HepG2 (cell line): ENCODE results near the gene RAD51AP1. TPM values are rescaled to one million over a fixed set of nuclear protein-coding genes. Genes with fewer than 3 reads are reported as not detected.

Source experiments
- ATAC-seq: fragments of 200-7000 bp; cut with Tn5 transposase; 3 replicates; pipeline ENCODE4 v1.9.1; 2020; ENCODE audit warnings: mild to moderate bottlenecking, moderate library complexity
- BruUV-seq: library from RNA; stranded (reverse); fragments of 400-500 nt; replicated peaks from 2 replicates; lab custom pipeline; 2021; lab: Mats Ljungman, UMichigan
- CTCF ChIA-PET: fragments of 300-600 bp; formaldehyde crosslinking; extraction: SDS; loops from one replicate; lab custom pipeline; 2021; ENCODE audit warnings: low total read pairs, inconsistent platforms, low intra/inter-chr PET ratio; lab: Yijun Ruan, JAX
- POLR2A ChIA-PET: fragments of 350-600 bp; sonication (Branson Sonifier 250); formaldehyde crosslinking; loops from one replicate; lab custom pipeline; 2020; ENCODE audit warnings: antibody characterized with exemption, inconsistent platforms; lab: Yijun Ruan, JAX
- DNase-seq: peaks from one replicate; pipeline ENCODE4 v3.0.0-alpha.2; 2015; ENCODE audit warnings: low spot score
- FAIRE-seq: peaks from 3 replicates; lab custom pipeline; 2011; peaks lifted over from hg19 to GRCh38; lab: Jason Lieb, UNC
- H2AFZ ChIP-seq: one replicate; pipeline ENCODE4 v1.6.1; 2011; ENCODE audit warnings: low read length, inconsistent platforms
- H3K27ac ChIP-seq: fragments of 300-600 bp; 3 replicates; pipeline ENCODE4 v1.8.0; 2011; ENCODE audit warnings: mixed run types, mild to moderate bottlenecking, mixed read lengths, low read length, inconsistent platforms; ENCODE audit not compliant: insufficient read depth; ENCODE audit errors: extremely low read length
- H3K27me3 ChIP-seq, 2 experiments: fragments of 200-600 bp in 1 of 2; 2 replicates in 1 of 2; 3 replicates in 1 of 2; pipeline versions ENCODE4 v1.6.0 to v1.8.0; 2011; ENCODE audit warnings: low read length in 2 of 2, mild to moderate bottlenecking in 2 of 2, moderate library complexity in 2 of 2, inconsistent platforms in 1 of 2; ENCODE audit not compliant: insufficient read depth in 2 of 2, control insufficient read depth in 1 of 2
- H3K36me3 ChIP-seq, 2 experiments: fragments of 200-600 bp in 1 of 2; replicated peaks in 1 of 2; 2 replicates in 1 of 2; 3 replicates in 1 of 2; pipeline versions ENCODE4 v1.5.1 to v1.8.0; 2011; ENCODE audit warnings: low read length in 2 of 2, inconsistent platforms in 1 of 2; ENCODE audit not compliant: insufficient read depth in 2 of 2, control insufficient read depth in 1 of 2
- H3K4me1 ChIP-seq: 2 replicates; pipeline ENCODE4 v1.5.1; 2012; ENCODE audit warnings: low read length, inconsistent platforms; ENCODE audit not compliant: insufficient read depth
- H3K4me2 ChIP-seq: 2 replicates; pipeline ENCODE4 v1.6.0; 2011; ENCODE audit warnings: low read depth, low read length, inconsistent platforms
- H3K4me3 ChIP-seq, 3 experiments: fragments of 200-600 bp in 1 of 3; sonication (generic), shearing (Covaris generic) in 1 of 3; replicated peaks in 1 of 3; 2 replicates each; pipeline ENCODE4 v1.5.1; 2011 to 2016; ENCODE audit warnings: low read length in 3 of 3, inconsistent platforms in 2 of 3, low read depth in 2 of 3, mild to moderate bottlenecking in 2 of 3, control low read depth in 1 of 3, mixed read lengths in 1 of 3; ENCODE audit not compliant: insufficient read depth in 1 of 3
- H3K79me2 ChIP-seq: one replicate; pipeline ENCODE4 v1.6.1; 2011; ENCODE audit warnings: low read length, inconsistent platforms; ENCODE audit not compliant: insufficient read depth
- H3K9ac ChIP-seq: 2 replicates; pipeline ENCODE4 v1.6.0; 2011; ENCODE audit warnings: mild to moderate bottlenecking, low read depth, low read length, inconsistent platforms; ENCODE audit not compliant: insufficient read depth
- H3K9me3 ChIP-seq: 2 replicates; pipeline ENCODE4 v1.5.1; 2012; ENCODE audit warnings: mild to moderate bottlenecking, low read length
- H4K20me1 ChIP-seq: 2 replicates; pipeline ENCODE4 v1.6.0; 2011; ENCODE audit warnings: inconsistent platforms, mild to moderate bottlenecking, low read length, moderate library complexity; ENCODE audit not compliant: insufficient read depth
- BRD4 ChIP-seq: sonication (generic); formaldehyde crosslinking; IDR thresholded peaks from 2 replicates; pipeline ENCODE4 v1.4.0; 2020; ENCODE audit warnings: missing genetic modification reagents
- CENPX ChIP-seq: sonication (generic); formaldehyde crosslinking; IDR thresholded peaks from 2 replicates; pipeline ENCODE4 v1.9.0; 2021; ENCODE audit warnings: mild to moderate bottlenecking, missing genetic modification reagents, moderate library complexity
- EHMT2 ChIP-seq: fragments of 200-600 bp; sonication (generic); IDR thresholded peaks from 2 replicates; pipeline ENCODE4 v1.7.0; 2017; ENCODE audit warnings: antibody characterized with exemption, low read depth, low read length, borderline replicate concordance
- HES4 ChIP-seq: sonication (generic); formaldehyde crosslinking; IDR thresholded peaks from 2 replicates; pipeline ENCODE4 v1.9.0; 2021; ENCODE audit warnings: mild to moderate bottlenecking, missing genetic modification reagents, borderline replicate concordance
- MBNL3 ChIP-seq: fragments of 250-450 bp; sonication (Bioruptor Pico); conservative IDR thresholded peaks from 2 replicates; pipeline ENCODE4 v1.8.0; 2022; ENCODE audit warnings: mild to moderate bottlenecking, inconsistent platforms
- MXD4 ChIP-seq: IDR thresholded peaks from 2 replicates; pipeline ENCODE4 v1.6.1; 2016; ENCODE audit warnings: mild to moderate bottlenecking, missing biosample characterization, missing genetic modification reagents
- NR2F1 ChIP-seq, 2 experiments: fragments of 450-650 bp in 1 of 2; formaldehyde crosslinking in 1 of 2; IDR thresholded peaks; 2 replicates each; pipeline versions ENCODE4 v1.5.0 to v1.6.1; 2016 to 2020; ENCODE audit warnings: mild to moderate bottlenecking in 1 of 2, missing compliant biosample characterization in 1 of 2, missing genetic modification reagents in 1 of 2, moderate library complexity in 1 of 2
- SCMH1 ChIP-seq: sonication (generic); formaldehyde crosslinking; IDR thresholded peaks from 2 replicates; pipeline ENCODE4 v1.9.0; 2021; ENCODE audit warnings: missing genetic modification reagents, mild to moderate bottlenecking, borderline replicate concordance
- SOX6 ChIP-seq, 2 experiments: fragments of 450-650 bp in 1 of 2; sonication (generic) in 1 of 2; formaldehyde crosslinking in 1 of 2; IDR thresholded peaks; 2 replicates each; pipeline versions ENCODE4 v1.4.0 to v1.6.1; 2017 to 2020; ENCODE audit warnings: antibody characterized with exemption in 1 of 2, mild to moderate bottlenecking in 1 of 2, missing genetic modification reagents in 1 of 2
- ZNF232 ChIP-seq: sonication (generic); formaldehyde crosslinking; IDR thresholded peaks from 2 replicates; pipeline ENCODE4 v1.4.0; 2020; ENCODE audit warnings: missing genetic modification reagents, borderline replicate concordance
- ZNF652 ChIP-seq: IDR thresholded peaks from 2 replicates; pipeline ENCODE4 v1.6.1; 2016; ENCODE audit warnings: low read depth, borderline replicate concordance
- ZNF816 ChIP-seq: sonication (generic); formaldehyde crosslinking; IDR thresholded peaks from 2 replicates; pipeline ENCODE4 v1.8.0; 2022; ENCODE audit warnings: missing genetic modification reagents, mild to moderate bottlenecking, borderline replicate concordance
- ZNF878 ChIP-seq: sonication (generic); formaldehyde crosslinking; IDR thresholded peaks from 2 replicates; pipeline ENCODE4 v1.8.1; 2023; ENCODE audit warnings: mild to moderate bottlenecking, missing genetic modification reagents, moderate library complexity
- WGBS: methylation state at CpG from one replicate; pipeline ENCODE4 v1.1.6; 2017; ENCODE audit warnings: low lambda C conversion rate; 5-methylcytosine and 5-hydroxymethylcytosine counted together
- in situ Hi-C: cut with HindIII; loops from 2 replicates; pipeline ENCODE4 v1.10.0; 2017; ENCODE audit warnings: low pct_unique_long_range_greater_than_20kb; ENCODE audit not compliant: extremely low pct_ligation_motif_present
- intact Hi-C: fragments of 100-400 bp; cut with micrococcal nuclease; formaldehyde crosslinking; loops from one replicate; pipeline ENCODE4 v1.10.0; 2022; ENCODE audit not compliant: unreplicated experiment
- polyA plus RNA-seq, 8 experiments: library from polyadenylated mRNA; depleted of rRNA in 3 of 8; stranded (reverse) in 7 of 8; unstranded in 1 of 8; fragments of >200 nt; fragmentation: Illumina TruSeq in 4 of 8; extraction: Trizol in 4 of 8; gene quantifications; 2 replicates each; pipeline versions ENCODE4 v1.2.1 to v1.2.3, GENCODE V29; 2011 to 2016; ENCODE audit warnings: low read depth in 4 of 8, missing spikeins in 1 of 8, mixed read lengths in 1 of 8; ENCODE audit not compliant: insufficient read depth in 1 of 8
- total RNA-seq, 5 experiments: library from RNA; depleted of rRNA; stranded (reverse); fragments of >200 nt; fragmentation: Illumina TruSeq; extraction: Trizol; gene quantifications; 2 replicates each; pipeline ENCODE4 v1.2.3, GENCODE V29; 2016; ENCODE audit warnings: low read depth in 1 of 5
- TF ChIP-seq, protein P1 (sequence below): IDR thresholded peaks from 2 replicates; pipeline ENCODE4 v1.6.1; 2016; ENCODE audit warnings: mild to moderate bottlenecking
- TF ChIP-seq, protein P2 (sequence below): sonication (generic); formaldehyde crosslinking; IDR thresholded peaks from 2 replicates; pipeline ENCODE4 v1.8.0; 2022; ENCODE audit warnings: missing genetic modification reagents, mild to moderate bottlenecking, inconsistent platforms, borderline replicate concordance
- TF ChIP-seq, protein P3 (sequence below): sonication (generic); formaldehyde crosslinking; IDR thresholded peaks from 2 replicates; pipeline ENCODE4 v1.5.1; 2020; ENCODE audit warnings: mild to moderate bottlenecking, moderate library complexity, missing genetic modification reagents
- TF ChIP-seq, protein P4 (sequence below): sonication (generic); formaldehyde crosslinking; IDR thresholded peaks from 2 replicates; pipeline ENCODE4 v1.8.1; 2023; ENCODE audit warnings: mild to moderate bottlenecking, missing genetic modification reagents
- TF ChIP-seq, protein P5 (sequence below): sonication (generic); formaldehyde crosslinking; IDR thresholded peaks from 2 replicates; pipeline ENCODE4 v1.5.0; 2020; ENCODE audit warnings: mild to moderate bottlenecking, low read depth, missing genetic modification reagents, borderline replicate concordance

The RAD51AP1 gene
- total and polyA plus RNA-seq, 2 of the 13 experiments (the other 11 are each of a cell fraction or from before 2014, with no cell fraction given) = 16.6 to 49.3 TPM

DNA sequence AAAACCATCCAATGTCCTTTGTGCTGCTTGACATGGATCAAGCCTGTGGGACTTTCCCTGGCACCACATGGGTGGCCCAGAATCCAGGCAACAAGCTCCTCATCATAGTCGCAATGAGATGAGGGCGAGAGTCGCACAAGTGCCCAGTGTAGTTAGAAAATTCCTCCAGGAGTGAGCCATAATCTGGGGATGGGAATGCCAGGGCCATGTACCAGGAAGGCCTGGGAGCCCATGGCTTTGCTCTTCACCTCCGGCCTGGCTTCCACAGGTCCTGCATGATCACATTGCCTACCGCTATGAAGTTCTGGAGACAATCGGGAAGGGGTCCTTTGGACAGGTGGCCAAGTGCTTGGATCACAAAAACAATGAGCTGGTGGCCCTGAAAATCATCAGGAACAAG is 57.2 kb downstream of the RAD51AP1 start (continued):
- TF ChIP-seq, protein P1, sequence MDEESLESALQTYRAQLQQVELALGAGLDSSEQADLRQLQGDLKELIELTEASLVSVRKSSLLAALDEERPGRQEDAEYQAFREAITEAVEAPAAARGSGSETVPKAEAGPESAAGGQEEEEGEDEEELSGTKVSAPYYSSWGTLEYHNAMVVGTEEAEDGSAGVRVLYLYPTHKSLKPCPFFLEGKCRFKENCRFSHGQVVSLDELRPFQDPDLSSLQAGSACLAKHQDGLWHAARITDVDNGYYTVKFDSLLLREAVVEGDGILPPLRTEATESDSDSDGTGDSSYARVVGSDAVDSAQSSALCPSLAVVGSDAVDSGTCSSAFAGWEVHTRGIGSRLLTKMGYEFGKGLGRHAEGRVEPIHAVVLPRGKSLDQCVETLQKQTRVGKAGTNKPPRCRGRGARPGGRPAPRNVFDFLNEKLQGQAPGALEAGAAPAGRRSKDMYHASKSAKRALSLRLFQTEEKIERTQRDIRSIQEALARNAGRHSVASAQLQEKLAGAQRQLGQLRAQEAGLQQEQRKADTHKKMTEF (CRISPR knock-in tag) = no peak
- TF ChIP-seq ZNF816 (CRISPR knock-in tag) = no peak
- TF ChIP-seq HES4 = no peak
- no peak for TF ChIP-seq MBNL3
- no peak for TF ChIP-seq SCMH1 (CRISPR knock-in tag)
- TF ChIP-seq, all 625 proteins: peak for 0

DNA sequence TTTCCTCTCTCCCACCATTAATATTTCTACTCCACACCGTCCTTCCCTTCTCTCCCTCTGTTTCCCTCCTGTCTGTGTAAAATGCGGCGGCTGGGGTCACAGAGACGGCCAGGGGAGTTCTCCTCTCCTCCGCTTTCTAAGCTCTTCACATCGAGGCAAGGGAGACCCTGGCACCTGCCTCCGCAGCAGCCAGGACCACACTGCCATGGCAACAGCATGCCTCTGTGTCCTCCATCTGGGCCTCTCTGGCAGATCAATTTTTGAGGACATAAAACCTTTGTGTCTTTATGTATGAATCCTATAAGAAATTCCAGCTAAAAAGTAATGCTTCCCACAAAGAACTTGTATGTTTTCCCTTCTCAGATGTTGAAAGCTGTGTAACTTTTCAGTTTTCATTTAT is 64.7 kb downstream of the RAD51AP1 start:
- intact Hi-C loops = loop anchor here (10.0 kb wide), 1 partner anchor 151 kb away; no protein-coding TSS in a partner anchor
- TF ChIP-seq CENPX (CRISPR knock-in tag) (no peak), NR2F1 (CRISPR knock-in tag; IDR thresholded peaks at IDR 0.05) (no peak), ZNF878 (no peak), SOX6 (IDR thresholded peaks at IDR 0.05) (no peak), SOX6 (CRISPR knock-in tag; IDR thresholded peaks at IDR 0.05) (no peak), BRD4 (CRISPR knock-in tag) (no peak), ZNF232 (CRISPR knock-in tag) (no peak), MXD4 (CRISPR knock-in tag) (no peak), ZNF652 (CRISPR knock-in tag) (no peak), EHMT2 (no peak)
- TF ChIP-seq, protein P2, sequence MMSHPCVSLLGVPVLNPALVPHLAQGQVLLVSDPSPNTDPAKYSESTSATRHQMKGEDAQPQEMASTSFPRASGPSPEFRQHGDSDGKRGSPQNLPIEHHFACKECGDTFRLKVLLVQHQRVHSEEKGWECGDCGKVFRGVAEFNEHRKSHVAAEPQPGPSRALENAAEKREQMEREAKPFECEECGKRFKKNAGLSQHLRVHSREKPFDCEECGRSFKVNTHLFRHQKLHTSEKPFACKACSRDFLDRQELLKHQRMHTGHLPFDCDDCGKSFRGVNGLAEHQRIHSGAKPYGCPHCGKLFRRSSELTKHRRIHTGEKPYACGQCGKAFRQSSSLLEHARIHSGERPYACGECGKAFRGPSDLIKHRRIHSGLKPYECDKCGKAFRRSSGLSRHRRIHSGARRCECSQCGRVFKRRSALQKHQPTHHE (CRISPR knock-in tag) = no peak
- TF ChIP-seq, protein P3, sequence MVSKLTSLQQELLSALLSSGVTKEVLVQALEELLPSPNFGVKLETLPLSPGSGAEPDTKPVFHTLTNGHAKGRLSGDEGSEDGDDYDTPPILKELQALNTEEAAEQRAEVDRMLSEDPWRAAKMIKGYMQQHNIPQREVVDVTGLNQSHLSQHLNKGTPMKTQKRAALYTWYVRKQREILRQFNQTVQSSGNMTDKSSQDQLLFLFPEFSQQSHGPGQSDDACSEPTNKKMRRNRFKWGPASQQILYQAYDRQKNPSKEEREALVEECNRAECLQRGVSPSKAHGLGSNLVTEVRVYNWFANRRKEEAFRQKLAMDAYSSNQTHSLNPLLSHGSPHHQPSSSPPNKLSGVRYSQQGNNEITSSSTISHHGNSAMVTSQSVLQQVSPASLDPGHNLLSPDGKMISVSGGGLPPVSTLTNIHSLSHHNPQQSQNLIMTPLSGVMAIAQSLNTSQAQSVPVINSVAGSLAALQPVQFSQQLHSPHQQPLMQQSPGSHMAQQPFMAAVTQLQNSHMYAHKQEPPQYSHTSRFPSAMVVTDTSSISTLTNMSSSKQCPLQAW (CRISPR knock-in tag) = no peak
- TF ChIP-seq, protein P4, sequence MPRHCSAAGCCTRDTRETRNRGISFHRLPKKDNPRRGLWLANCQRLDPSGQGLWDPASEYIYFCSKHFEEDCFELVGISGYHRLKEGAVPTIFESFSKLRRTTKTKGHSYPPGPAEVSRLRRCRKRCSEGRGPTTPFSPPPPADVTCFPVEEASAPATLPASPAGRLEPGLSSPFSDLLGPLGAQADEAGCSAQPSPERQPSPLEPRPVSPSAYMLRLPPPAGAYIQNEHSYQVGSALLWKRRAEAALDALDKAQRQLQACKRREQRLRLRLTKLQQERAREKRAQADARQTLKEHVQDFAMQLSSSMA (CRISPR knock-in tag) = no peak
- TF ChIP-seq, protein P5, sequence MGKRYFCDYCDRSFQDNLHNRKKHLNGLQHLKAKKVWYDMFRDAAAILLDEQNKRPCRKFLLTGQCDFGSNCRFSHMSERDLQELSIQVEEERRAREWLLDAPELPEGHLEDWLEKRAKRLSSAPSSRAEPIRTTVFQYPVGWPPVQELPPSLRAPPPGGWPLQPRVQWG (CRISPR knock-in tag) = no peak

More for the DNA sequence above, 64.7 kb downstream of the RAD51AP1 start:
- Histone ChIP-seq H3K4me2 (no peak overlapping the region), H3K4me1 (peaks cover 14% of the 10 kb centered on the region), H2AFZ (no peak overlapping the region), H3K36me3 (no peaks in the 10 kb centered on the region; a peak in 1 of 5 replicates), H3K79me2 (peaks cover 2% of the 10 kb centered on the region), H3K9ac (no peak overlapping the region), H3K4me3 (no peak overlapping the region), H3K27ac (no peak overlapping the region), H3K9me3 (no peaks in the 10 kb centered on the region), H4K20me1 (no peaks in the 10 kb centered on the region), H3K27me3 (peaks cover under 1 to 9% of the 10 kb centered on the region in 2 experiments; a peak in 2 of 5 replicates)
- DNase-seq = no peak
- no TSS peak for BruUV-seq
- 30% methylated on average over 7 of the region's 7 CpGs for WGBS
- CTCF ChIA-PET = no interaction called here
- POLR2A ChIA-PET = no interaction called here
- FAIRE-seq = no peak
- in situ Hi-C loops = no loop called here
- ATAC-seq = no peak
